Measurements from ENCODE around the gene CEP112.

GRCh38 chr17:65600518-65600917 lies 591.4 kb downstream of the CEP112 start:
- no peak for TF ChIP-seq POLR2A (IDR thresholded peaks at IDR 0.05; ENCODE audit: low read depth, low read length)
- no peak for TF ChIP-seq POLR2AphosphoS5 (IDR thresholded peaks at IDR 0.05; ENCODE audit: low read depth, low read length)

Data from GM12891 (cell line).